ENCODE measurements around the gene KHDRBS2.

- TF ChIP-seq CTCF (IDR thresholded peaks at IDR 0.05), result no peak
- no peak for TF ChIP-seq EZH2 (IDR thresholded peaks at IDR 0.05; ENCODE audit: borderline replicate concordance, insufficient read depth, low read depth, low read length, poor library complexity, severe bottlenecking)
Measured at GRCh38 chr6:61867635-61868034, 418.4 kb downstream of the KHDRBS2 start.
